Astrocyte of the spinal cord (primary cell): Measurements from ENCODE around the gene FFAR3.

ENCODE experiments used
- DNase-seq: peaks from one replicate; pipeline ENCODE4 v3.0.0; 2011; ENCODE audit warnings: low read depth, low spot score
- H3K4me3 ChIP-seq: 2 replicates; pipeline ENCODE4 v1.5.1; 2011; ENCODE audit warnings: low read depth, mild to moderate bottlenecking, low read length, moderate library complexity
- CTCF ChIP-seq: IDR thresholded peaks from 2 replicates; pipeline ENCODE4 v1.5.1; 2012; ENCODE audit warnings: low read depth, mild to moderate bottlenecking, low read length, inconsistent platforms
- in situ Hi-C: cut with HindIII; loops from 2 replicates; pipeline ENCODE4 v1.10.0; 2017; ENCODE audit warnings: low sequenced_read_pairs

The FFAR3 gene

GRCh38 chr19:35318679-35319448, 39.4 kb upstream of the FFAR3 start:
- no peak for TF ChIP-seq CTCF
- in situ Hi-C loops = no loop called here
- no peak overlapping the region for H3K4me3 ChIP-seq
- peak; percentile 14 for DNase-seq

GRCh38 chr19:35320065-35320713, 38.1 kb upstream of the FFAR3 start:
- no peak for DNase-seq
- in situ Hi-C loops = no loop called here
- H3K4me3 ChIP-seq = no peak overlapping the region
- TF ChIP-seq CTCF = no peak

- no peak overlapping the region for H3K4me3 ChIP-seq
- DNase-seq = no peak
- no peak for TF ChIP-seq CTCF
- in situ Hi-C loops = no loop called here
These were observed 37.0 kb upstream of the FFAR3 start for GRCh38 chr19:35321291-35321690.

GRCh38 chr19:35322014-35322413, 36.2 kb upstream of the FFAR3 start:
- TF ChIP-seq CTCF = no peak
- H3K4me3 ChIP-seq = no peak overlapping the region
- in situ Hi-C loops = no loop called here

GRCh38 chr19:35327642-35328041, 30.6 kb upstream of the FFAR3 start:
- in situ Hi-C loops = no loop called here
- DNase-seq = no peak
- TF ChIP-seq CTCF = peak; percentile 13
- H3K4me3 ChIP-seq = no peak overlapping the region

More at GRCh38 chr19:35322014-35322413, 36.2 kb upstream of the FFAR3 start:
- no peak for DNase-seq

- DNase-seq = no peak
- in situ Hi-C loops = no loop called here
- TF ChIP-seq CTCF = no peak
- no peak within 1 kb of the TSS for H3K4me3 ChIP-seq
These were observed 29.4 kb upstream of the FFAR3 start, which contains the start of gene CD22 for GRCh38 chr19:35328851-35329285. TSS of gene CD22 (plus strand) at chr19:35329187. CDS start at chr19:35332041, 2,854 bp downstream.
